ENCODE results near the gene GRK6. TPM values are rescaled to one million over a fixed set of nuclear protein-coding genes. Genes with fewer than 3 reads are reported as not detected.

Gene GRK6
- total and polyA plus RNA-seq, 2 of the 4 experiments (the other 2 are of a cell fraction): 25.3 to 30.1 TPM

DNA sequence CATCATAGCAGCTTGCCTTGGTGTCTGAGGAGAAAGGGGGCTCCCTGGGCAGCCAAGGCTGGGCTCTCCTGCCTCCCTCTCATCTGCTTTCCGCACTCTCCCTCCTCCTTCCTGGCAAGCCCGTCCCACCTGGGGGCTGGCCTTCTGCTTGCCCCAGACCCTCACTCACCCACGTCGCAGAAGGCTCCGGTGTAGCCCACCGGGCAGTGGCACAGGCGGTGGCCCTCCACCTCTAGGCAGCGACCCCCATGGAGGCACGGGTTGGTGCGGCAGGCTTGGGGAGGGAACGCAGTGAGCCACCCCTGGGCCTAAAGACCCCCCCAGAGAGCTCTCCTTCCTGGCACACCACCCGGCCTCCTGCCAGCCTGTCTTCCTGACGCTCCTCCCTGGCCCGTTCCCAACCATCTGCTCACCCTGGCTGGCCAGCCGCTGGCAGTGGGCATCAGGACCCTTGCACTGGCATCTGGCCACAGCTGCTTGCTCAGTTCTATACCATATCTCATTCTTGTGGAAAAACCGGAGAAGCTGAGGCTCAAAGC, 21.8 kb upstream of the GRK6 start (continued):
- TF ChIP-seq CHD1 (IDR thresholded peaks at IDR 0.05; ENCODE audit: low read depth, low read length): no peak

DNA sequence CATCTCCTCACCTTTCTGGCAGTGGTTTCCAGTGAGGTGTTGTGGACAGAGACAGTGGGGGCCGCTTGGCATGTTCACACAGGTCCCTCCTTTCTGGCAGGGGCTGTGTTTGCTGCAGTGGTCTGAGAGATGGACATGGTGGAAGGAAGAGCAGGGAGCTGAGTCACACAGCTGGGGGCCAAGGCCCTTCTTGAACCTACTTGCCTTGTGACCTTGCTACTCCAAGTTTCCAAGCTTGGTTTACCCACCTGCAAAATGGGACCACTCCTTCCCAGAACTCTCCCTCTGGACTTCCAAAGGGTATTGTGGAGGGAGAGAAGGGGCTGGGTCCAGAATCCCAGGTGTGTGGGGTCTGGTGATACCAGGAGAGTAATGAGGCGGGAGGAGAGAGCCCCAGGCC, 21.2 kb upstream of the GRK6 start:
- H3K23ac ChIP-seq (ENCODE audit: low read depth, low read length): no peak overlapping the region
- dilution Hi-C loops (cut with HindIII; ENCODE audit: low sequenced_read_pairs, unreplicated experiment): no loop called here
- peaks cover 46% of the 10 kb centered on the region for H3K27me3 ChIP-seq (ENCODE audit: control insufficient read depth, insufficient read depth, low read length)
- no peak overlapping the region for H3K4me3 ChIP-seq (ENCODE audit: insufficient read depth, low read depth, low read length)
- no peak overlapping the region for H4K5ac ChIP-seq (ENCODE audit: low read depth, low read length)
- no peaks in the 10 kb centered on the region for H3K79me1 ChIP-seq (ENCODE audit: low read depth in 1 of 2, low read length in 2 of 2)
- ATAC-seq (ENCODE audit: low read depth): no peak
- H3K14ac ChIP-seq (replicated peaks; ENCODE audit: low read depth, low read length): no peak overlapping the region
- H3K27ac ChIP-seq (ENCODE audit: insufficient read depth, low read length): no peak overlapping the region
- no peak for TF ChIP-seq NFE2L2 (IDR thresholded peaks at IDR 0.05; ENCODE audit: low read depth, low read length)
- no peak overlapping the region for H3K4me2 ChIP-seq (ENCODE audit: low read depth, low read length)
- no peaks in the 10 kb centered on the region for H3K36me3 ChIP-seq (ENCODE audit: control insufficient read depth, insufficient read depth, low read length)
- H2BK15ac ChIP-seq (ENCODE audit: low read depth, low read length): no peak overlapping the region
- WGBS, 2 experiments (ENCODE audit: extremely low coverage in 2 of 2, insufficient read length in 1 of 2): 100% methylated on average over 1 of the region's 2 CpGs; no CpG with 5 or more reads in 1 of the 2 experiments
- no peak overlapping the region for H3K56ac ChIP-seq (ENCODE audit: extremely low read depth, insufficient read depth, low read length)
- ChIA-PET POLR2A (ENCODE audit: unreplicated experiment) (no interaction called here), CTCF (interaction anchor here (2.2 to 5.4 kb wide), 4 partner anchors 14 to 48 kb away, joined by 13 to 56 read pairs (median 36); partner anchors contain the start of genes GRK6 and PRR7)
- H2BK5ac ChIP-seq (ENCODE audit: low read depth, low read length, poor library complexity, severe bottlenecking): no peak overlapping the region
- peaks cover 2% of the 10 kb centered on the region; the same call in 1 of the 2 replicates for H3K9me3 ChIP-seq (ENCODE audit: control insufficient read depth, insufficient read depth, low read length)
- in situ Hi-C loops (cut with MboI; ENCODE audit: low sequenced_read_pairs): loop anchor here (5.0 kb wide), 1 partner anchor 42 kb away; the partner anchor contains the start of gene PRR7
- no peak for DNase-seq
- H3K9me1 ChIP-seq (ENCODE audit: insufficient read depth, low read length): no peaks in the 10 kb centered on the region
- 0 out of 2 replicates have a peak overlapping the region, but pooled peaks have one; percentile 40 for H2AK5ac ChIP-seq (ENCODE audit: low read depth, low read length)
- no peak overlapping the region for H2AK9ac ChIP-seq (replicated peaks; ENCODE audit: low read depth, low read length, poor library complexity)
- H3K4ac ChIP-seq (ENCODE audit: low read depth, low read length): no peak overlapping the region
- no peak overlapping the region for H4K91ac ChIP-seq (ENCODE audit: insufficient read depth, low read depth, low read length)
- H2BK20ac ChIP-seq (ENCODE audit: low read depth, low read length): no peak overlapping the region
- H3K9ac ChIP-seq (ENCODE audit: low read depth, low read length): no peak overlapping the region
- H2AFZ ChIP-seq (replicated peaks; ENCODE audit: low read length, poor library complexity): no peak overlapping the region
- intact Hi-C loops (cut with micrococcal nuclease): loop anchor here (2.0 kb wide), 1 partner anchor 41 kb away; the partner anchor contains the start of gene PRR7
- BruUV-seq (replicated peaks): no TSS peak
- no peak overlapping the region for H2BK120ac ChIP-seq (ENCODE audit: low read depth, low read length)
- H3K4me1 ChIP-seq (ENCODE audit: control insufficient read depth, insufficient read depth, low read length): peaks cover 4% of the 10 kb centered on the region; the same call in 1 of the 2 replicates
- no peaks in the 10 kb centered on the region for H4K20me1 ChIP-seq (ENCODE audit: insufficient read depth, low read length)
- H3K18ac ChIP-seq (ENCODE audit: low read depth, low read length): no peak overlapping the region
- H4K8ac ChIP-seq (ENCODE audit: low read depth in 2 of 2, low read length in 2 of 2): no peak overlapping the region
